GM18517 (cell line): ENCODE data around the gene SERPING1.

Experiments
- ATAC-seq: cut with Tn5 transposase; IDR thresholded peaks from one replicate; pipeline ENCODE4 v1.9.1; 2021; ENCODE audit warnings: mild to moderate bottlenecking, moderate library complexity; ENCODE audit not compliant: unreplicated experiment

The SERPING1 gene

DNA sequence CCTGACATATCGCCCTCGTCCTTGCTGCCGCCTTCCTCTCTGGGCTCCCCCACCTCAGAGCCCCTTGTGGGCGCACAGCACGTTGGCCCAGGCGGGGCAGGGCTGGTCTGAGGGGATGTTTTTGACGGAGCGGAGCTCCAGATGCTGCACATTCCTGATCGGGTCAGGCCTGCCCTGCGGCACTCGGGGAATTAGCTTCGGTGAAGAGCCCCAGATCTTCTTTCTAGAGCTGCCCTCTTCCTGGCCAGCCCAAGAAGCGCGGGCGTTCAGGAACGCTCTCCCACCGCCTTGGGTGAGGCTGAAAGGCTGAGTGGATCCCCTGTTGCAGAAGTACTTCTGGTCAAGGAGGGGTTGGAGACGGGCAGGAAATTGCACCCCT is 40.1 kb downstream of the SERPING1 start:
- ATAC-seq: no peak

DNA sequence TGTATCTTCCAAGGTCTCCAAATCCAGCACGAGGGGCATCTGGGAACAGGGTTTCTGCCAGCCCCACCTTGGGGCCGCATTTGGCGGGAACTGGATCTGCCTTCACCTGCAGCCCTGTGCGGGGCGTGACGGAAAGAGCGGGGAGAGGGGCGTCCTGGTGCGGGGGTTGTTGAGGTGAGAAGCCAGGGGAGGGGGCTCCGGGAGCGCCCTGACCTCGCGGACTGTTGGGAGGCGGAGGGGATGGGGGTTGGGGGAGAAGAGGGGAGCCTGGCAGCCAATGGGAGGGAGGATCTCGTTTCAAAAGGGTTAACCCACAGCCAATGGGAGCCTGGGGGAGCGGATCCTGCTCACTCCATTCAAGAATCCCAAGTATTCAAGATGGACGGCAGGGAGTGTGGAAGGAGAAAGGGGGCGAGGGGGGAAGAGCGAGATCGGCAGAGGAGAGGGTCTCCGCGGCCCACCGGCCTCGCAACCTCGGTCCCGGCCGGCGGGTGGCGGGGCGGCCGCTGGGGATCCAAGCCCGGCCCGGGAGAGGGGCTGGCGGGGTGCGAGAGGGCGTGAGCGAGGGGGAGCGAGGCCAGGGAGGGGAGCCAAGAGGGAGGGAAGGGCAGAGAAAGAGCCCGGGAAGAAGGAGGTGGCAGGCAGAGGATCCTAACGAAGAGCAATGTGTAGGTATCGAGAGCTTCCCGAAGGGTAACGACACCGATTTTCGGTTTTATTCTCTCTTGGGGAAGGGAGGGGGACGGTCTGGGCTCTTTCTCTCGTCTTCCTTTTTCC is 40.7 kb downstream of the SERPING1 start:
- ATAC-seq: no peak

DNA sequence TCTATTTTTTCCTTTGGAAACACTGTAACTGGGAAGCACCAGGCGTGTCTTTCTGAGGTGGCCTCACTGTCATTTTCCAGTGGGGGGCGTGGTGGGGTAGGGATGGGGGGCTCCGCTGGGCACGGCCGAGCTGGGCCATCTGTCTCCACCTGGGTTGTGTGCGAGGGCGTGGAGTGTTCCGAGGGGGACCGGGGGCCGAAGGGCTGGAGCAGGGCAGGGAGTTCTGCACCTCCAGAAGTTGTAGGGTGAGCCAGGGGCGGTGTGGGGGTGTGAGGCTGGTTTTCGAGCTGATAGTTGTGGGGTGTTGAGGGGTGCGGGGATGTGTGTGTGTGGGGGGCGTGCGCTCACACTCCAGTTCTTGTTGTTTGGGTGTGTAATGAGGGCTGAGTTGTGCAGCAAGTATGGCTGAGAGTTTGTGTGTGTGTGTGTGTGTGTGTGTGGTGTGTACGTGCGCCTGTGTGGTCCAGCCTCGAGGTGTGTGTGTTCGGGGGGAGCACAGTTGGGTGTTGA is 41.4 kb downstream of the SERPING1 start:
- ATAC-seq: no peak

DNA sequence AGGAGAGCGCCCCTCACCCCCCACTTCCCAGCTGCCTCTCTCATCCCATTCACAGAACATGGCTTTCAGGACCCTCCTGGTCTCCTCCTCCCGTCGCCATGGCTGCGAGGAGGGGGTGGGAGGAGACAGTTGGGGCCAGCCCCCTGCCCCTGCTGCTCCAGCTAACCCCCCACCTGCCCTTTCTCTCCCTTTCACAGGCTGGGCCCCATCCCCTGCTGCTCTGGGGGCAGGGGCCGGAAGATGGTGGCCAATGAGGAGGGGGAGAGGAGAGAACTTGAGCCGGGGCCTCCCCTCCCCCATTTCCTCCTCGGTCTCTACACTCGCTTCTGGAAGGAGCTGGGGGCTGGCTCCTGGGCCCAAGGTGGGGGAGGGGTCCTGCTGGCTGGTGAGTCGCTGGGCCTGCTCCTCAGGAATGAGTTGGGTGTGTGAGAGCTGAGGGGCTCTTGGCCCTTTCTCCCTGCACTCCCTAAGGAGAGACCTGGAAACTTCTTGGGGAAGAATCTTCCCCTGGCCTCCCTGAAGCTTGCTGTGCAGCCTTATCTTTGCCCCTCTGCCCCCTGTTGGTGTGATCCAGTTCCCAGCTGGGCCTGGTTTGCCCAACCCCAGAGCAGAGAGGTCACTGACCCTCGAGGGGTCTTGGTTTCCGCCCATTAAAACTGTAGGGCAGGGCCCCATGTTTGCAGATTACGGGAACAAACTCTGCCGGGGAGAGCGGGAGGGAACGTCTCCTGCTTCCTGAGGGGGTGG is 42.0 kb downstream of the SERPING1 start:
- ATAC-seq: no peak

DNA sequence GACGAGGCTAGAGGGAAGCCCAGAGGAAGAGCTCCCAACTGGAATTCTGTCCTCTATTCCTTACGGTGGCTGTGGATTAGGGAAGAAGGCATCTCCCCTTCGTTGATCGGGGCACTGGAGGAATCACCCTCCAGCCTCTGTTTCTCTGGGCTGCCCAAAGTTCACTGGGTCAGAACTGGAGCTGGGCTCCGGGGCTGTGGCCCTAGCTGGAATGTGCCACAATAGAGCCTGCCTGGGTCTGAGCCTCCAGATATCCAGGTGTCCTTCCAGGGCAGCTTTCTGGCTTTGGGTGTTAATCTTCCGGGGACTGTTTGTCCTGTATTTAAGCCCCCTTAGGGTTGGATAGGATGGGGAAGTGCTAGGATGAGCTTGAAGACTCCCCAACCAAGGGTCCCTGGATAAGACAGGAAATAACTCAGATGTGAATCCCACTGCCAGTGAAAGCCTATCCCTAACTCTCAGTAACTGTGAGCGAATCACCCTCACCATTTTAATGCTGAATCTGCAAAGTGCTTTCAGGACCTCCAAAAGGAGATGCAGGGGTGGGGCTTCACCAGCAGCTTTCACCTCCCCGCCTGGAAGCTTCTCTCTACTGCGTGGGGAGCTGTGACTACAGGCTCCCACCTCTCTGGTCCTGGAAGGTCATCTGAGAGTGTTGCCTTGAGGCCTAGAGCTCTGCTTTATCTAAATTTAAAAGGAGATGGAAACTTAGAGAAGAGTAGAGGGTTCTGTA is 42.7 kb downstream of the SERPING1 start:
- ATAC-seq: no peak

DNA sequence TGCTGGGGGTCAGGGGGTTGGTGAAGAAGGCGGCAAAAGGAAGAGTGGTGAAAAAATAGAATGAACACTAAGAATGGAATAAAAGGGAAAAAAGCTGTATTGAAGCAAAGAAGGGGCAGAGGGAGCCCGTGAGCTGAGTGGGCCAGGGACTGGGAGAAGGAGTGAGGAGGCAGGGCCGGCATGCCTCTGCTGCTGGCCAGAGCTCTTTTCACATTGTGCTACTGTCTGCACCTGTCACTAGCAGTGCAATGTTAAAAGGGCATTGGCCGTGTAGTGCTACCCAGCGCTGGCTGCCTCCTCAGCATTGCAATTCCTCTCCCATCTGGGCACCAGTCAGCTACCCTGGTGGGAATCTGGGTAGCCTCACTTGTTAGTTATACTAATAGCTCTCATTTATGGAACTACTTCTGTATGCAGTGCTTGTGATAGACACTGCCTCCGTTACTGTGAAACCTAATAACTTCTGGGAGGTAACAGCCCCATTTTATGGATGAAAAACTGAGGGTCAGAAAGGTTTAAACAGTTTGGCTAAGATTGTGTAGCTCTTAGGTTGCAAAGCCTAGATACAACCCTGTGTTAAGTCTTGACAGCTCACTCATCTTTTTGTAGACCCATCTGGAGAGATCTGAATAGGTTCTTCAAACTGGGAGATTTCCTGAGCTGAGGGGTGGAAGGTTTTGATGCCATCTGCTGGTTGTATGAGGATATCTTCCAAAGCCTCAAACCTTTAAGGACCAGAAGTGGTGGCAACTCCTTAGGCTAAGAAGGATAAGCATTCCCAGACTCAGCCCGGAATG is 43.7 kb downstream of the SERPING1 start:
- ATAC-seq: no peak

DNA sequence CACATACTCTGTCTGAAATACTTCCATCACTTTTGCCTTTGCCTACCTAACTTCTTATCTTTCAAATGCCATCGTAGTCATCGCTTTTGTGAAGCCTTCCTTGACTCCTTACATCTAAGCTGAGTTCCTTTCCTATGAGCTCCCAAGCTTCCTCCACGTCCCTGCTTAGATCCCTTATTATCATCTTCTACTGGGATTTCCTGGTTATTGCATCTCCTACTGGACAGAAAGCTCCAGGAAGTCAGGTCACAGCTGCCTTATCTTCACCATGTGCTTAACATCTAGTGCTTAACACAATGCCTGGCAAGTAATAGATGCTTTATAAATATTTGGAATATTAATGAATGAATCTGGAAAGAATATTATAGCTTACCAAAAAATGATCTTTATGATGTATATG is 46.3 kb downstream of the SERPING1 start:
- no peak for ATAC-seq

DNA sequence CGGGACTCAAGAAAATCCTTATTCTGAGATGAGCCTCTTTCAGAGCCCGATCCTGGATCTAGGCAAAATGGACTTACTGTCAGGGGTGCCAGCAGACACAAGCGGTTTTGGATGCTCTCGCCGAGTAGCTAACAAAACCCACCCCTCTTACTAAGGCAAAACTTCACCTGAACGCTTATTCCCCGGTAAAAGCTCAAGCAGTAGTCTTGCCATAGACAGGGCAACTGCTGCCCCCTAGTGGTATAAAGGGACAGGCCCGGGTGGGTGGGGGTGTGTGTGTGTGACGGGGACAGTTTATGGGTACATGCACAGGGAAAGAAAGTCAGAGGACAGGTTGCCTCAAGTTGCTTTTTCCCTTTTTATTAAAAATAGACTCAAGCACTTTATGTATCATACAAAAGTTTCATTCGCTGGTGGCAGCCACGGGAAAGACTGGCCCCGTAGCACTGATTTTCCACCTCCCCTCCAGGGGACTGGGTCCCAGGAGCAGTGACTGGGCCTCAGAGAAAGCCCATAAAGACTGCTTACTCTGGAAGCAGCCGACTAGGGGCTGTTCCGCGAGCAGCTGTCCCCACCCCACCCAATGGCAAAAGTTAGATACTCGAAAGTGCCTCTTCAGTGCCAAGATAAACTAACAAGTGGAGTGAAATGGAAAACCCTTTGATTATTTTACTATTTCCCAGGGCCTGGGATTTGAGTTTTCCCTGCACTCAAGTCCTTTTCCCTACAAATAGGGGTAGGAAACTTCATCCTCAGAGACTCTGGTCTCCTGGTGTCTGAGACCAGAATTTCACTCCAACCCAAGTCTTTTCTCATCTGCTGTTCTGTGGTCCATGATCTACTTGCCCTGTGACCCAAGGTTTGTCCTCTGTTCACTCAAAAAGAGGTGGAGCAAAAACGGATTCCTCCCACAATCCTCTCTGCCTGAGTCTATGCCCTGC is 47.5 kb downstream of the SERPING1 start:
- ATAC-seq: peak; percentile 46

DNA sequence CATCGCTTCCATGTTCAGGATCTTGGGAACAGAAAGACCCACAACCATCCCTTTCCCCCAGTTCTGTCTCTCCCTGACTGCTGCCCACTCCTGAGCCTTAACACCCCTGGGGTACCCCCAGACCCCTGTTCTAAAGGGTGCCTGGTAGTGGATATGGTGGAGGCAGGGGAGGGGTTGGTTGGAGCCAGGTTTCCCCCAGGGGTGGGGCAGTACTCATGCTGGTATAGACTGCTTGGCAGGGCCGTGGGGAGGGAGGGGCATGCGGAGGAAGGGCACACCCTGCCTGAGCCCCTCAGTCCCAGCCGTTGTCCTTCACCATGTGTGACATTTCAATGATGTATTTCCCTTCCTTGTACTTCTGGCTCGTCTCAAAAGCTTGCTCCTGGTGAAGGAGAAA is 48.2 kb downstream of the SERPING1 start:
- ATAC-seq: no peak

DNA sequence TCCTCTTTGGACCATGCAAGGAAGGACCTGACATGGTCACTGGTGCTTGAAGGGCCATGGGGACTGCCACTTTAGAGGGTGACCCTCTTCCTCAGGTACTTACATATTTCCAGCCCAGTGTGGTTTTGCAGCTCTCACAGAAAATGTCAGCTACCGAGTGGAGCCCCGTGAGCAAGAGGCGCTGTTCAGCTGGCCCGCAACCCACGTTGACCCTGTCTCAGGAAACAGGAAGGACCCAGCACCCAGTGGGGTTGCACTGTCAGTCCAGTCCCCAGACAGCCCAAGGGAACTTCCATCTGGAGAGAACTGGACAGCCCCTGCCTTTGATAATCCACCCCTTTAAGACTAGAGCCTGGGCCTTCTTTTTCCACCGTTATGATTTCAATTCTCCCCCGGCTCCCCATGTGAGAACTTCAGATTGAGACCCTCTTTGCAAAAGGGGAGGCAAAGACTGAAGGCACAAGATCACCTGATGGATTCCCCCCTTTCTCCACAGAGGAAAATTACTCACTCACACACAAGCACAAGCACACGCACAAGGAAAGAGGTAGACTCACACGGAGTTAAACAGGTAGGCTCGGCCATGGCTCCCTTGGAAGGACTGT is 48.8 kb downstream of the SERPING1 start:
- no peak for ATAC-seq

DNA sequence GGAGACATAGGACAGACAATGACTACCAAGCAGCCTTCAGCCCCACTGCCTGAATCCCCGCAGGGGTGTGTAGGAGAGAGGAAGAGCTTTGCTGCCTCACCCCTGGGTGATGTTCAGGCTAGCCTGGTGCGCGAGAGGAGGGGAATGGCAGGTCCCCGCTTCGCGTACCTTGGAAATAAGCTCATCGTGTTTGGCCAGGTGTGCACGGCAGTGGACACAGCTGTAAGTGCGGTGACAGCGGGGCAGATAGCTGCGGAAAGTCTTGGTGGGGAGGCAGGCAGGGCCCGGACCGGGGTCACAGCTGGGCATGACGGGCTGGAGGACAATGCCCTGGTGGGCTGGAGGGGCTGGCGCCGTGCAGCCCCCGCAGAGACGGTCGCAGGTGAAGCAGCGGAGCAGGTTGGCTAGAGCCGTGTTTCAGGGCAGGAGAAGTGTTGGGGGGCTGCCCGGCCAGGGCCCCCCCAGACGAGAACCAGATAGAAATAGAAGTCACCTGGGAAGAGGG is 49.4 kb downstream of the SERPING1 start:
- ATAC-seq: no peak

DNA sequence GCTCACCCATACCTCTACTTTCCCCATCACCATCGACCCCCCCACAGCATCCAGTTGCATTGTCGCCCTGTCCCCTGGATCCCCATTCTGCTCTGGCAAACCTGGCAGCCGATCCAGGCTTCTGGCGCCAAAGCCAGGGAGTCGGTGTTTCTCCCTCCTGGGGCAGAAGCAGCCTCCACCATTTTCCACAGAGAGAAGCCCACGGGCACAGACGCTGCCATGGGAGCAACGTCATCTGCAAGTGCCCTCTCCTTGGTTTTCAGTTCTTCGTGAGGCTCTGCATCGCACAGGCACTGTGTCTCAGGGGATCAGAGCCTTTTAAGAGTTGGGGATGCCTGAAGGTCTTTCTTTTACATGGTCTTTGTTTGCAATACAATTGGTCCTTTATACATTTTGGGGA is 49.9 kb downstream of the SERPING1 start:
- ATAC-seq: no peak

DNA sequence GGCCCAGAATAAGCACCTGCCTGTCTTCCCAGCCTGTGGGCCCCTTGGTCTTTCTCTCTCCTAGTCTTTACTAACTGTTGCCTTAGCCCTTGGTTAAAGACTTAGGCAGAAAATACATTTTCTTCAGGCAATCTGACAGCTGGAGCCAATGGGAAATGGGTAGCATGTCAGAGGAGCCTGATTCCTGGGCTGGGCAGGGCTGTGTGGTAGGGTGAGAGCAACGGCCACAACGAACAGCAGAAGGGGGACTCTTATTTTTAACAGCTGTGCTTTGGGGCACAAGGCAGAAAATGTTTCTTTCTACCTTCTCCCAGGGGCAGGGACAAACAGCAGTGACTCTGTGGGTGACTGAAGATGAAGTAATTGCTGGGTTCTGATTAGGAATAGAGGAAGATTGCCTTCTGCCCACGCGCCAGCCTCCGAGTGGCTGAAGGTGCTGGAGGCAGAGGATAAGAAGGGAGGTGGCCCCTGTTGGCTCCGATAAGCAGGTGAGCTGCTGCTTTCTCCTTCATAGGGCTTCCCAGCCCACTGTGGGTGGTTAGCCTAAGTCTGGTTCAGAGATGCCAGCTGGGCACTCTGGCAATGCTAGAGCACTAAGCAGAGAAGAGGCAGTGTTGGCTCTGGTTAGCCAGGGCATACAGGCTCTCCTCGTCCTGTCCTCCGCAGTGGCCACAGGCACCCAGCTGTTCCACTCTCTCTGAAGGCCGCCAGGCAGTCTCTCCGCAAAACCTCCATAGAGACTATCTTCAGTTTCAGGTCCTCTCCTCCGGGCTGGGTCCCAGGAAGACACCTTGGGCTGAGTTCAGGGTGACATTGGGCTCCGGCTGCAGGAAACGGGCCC is 50.7 kb downstream of the SERPING1 start:
- no peak for ATAC-seq

DNA sequence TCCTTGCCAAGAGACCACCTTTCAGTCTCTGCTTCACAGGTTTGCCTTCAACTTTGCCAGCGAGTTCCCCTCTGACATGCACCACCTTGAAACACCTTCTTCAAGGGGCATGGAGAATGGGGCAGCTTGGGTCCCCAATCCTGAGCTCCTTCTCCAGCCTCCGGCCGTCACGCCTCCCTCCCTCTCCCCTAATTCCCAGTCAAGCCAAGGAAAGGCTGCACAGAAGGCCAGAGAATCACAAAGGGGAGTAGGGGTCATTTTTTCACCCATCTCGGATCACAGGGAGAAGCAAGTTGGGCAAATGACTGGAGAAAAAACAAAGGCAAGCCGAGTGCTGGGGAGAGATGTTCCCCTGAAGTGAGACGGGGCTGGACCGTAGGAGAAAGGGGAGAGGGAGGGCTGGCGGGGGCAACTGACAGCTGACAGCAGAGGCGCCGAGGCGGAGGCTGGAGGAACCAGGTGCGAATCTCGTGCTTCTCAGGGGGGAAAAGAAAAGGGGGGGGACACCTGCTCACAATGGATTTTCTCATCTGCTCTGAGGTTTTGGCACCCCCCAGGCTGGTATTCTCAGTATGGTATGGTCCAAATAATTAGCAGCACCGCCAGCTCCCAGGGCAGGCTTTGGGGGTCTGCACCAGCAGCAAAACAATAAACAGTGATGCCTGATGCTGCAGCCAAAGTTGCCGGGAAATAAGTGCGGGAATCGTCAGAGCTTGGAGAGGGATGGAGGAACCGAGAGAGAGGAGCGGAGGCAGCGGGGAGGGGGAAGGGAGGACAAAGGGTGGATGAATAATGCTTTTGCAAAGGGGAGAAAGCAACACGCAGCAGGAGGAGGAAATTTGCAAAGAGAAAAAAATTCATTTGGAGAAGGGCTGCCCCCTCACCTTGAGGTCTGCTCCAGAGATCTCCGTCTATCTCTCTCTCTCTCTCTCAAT is 51.6 kb downstream of the SERPING1 start:
- no peak for ATAC-seq

DNA sequence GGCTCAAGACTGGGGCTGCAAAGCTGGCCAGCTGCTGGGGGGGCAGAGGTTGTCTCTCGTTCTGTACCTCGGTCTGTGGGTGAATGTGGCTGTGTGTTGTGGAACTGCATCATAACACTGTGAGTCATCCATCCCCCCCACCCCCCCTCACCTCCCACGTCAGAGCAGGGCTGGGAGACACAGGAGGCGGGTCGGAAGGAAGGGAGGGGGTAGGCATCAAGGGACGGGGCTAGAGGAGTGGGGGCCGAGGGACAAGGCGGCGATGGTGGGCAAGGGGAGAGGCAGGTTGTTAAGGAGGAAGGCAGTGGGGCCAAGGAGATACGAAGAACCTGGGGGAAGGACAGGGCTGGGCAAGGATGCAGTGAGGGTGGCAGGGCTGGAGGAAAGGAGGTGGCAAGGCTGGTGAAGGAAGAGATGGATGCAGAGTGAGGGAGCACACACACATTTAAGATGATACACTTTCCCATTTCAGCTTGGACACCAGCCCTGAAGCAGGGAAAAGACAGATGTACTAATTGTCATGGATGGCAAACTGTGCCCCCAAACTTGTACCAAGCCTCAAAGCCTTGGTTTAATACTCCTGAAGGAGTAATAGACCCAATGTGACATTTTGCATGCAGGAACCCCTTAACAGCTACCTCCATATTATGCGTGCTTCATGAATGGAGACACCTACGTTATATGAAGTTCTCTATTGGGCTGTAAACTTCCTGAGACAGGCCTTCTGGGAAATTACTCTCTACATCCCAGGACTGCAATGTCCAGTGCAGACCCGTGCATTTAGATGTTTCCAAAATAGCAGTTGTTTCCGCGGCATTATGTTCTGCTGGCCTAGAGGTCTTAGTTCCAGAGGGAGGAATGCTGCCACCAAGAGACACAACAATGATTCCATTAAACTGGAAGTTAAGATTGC is 52.6 kb downstream of the SERPING1 start, which contains the start of gene YPEL4:
YPEL4 (minus strand) TSS at position 87 of the 913 bp plus-strand sequence. CDS start 2,805 bp downstream, outside the sequence.
- ATAC-seq: no peak

DNA sequence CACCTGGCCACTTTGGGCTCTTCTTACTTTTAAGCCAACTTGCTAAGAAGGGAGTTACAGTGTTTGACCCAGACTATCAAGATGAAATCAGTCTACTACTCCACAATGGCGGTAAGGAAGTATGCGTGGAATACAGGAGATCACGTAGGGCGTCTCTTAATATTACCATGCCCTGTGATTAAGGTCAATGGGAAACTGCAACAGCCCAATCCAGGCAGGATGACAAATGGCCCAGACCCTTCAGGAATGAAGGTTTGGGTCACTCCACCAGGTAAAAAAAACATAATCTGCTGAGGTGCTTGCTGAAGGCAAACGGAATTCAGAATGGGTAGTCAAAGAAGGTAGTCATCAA is 53.2 kb downstream of the SERPING1 start:
- ATAC-seq: no peak
